AG04449 (cell line): ENCODE data around the gene FAAP20.

Experiments
- CTCF ChIA-PET: fragments of 350-600 bp; formaldehyde crosslinking; extraction: SDS; loops from one replicate; lab custom pipeline; 2021; ENCODE audit warnings: antibody characterized with exemption; lab: Yijun Ruan, JAX
- POLR2A ChIA-PET: fragments of 400-600, 350-600 bp; formaldehyde crosslinking; extraction: SDS; loops from one replicate; lab custom pipeline; 2020; ENCODE audit warnings: antibody characterized with exemption, inconsistent platforms; lab: Yijun Ruan, JAX
- DNase-seq: peaks from one replicate; pipeline ENCODE4 v3.0.0-alpha.2; 2010; ENCODE audit warnings: low read depth, low spot score
- H3K4me3 ChIP-seq: 2 replicates; pipeline ENCODE4 v1.5.1; 2011; ENCODE audit warnings: low read depth, mild to moderate bottlenecking, control low read depth, low read length
- CTCF ChIP-seq: IDR thresholded peaks from one replicate; pipeline ENCODE4 v1.5.1; 2011; ENCODE audit warnings: mild to moderate bottlenecking, moderate library complexity, low read length, control low read depth, inconsistent platforms; ENCODE audit not compliant: insufficient read depth; ENCODE audit errors: missing control alignments

FAAP20 gene

GRCh38 chr1:2172551-2173146 lies 21.9 kb downstream of the FAAP20 start:
- ChIA-PET POLR2A (no interaction called here), CTCF (interaction anchor here (0.6 to 5.1 kb wide), 11 partner anchors 9 to 228 kb away, joined by 3 to 50 read pairs (median 19); no protein-coding TSS in a partner anchor)
- no peak for DNase-seq
- no peak overlapping the region for H3K4me3 ChIP-seq
- TF ChIP-seq CTCF = no peak

- ChIA-PET POLR2A (no interaction called here), CTCF (interaction anchor here (1.1 to 1.7 kb wide), 2 partner anchors 32 to 34 kb away, joined by 3 to 9 read pairs; no protein-coding TSS in a partner anchor)
- H3K4me3 ChIP-seq = no peak overlapping the region
- no peak for DNase-seq
- no peak for TF ChIP-seq CTCF
Measured at GRCh38 chr1:2172012-2172411, 22.6 kb downstream of the FAAP20 start.

GRCh38 chr1:2170211-2170610 lies 24.4 kb downstream of the FAAP20 start:
- no peak for TF ChIP-seq CTCF
- no peak overlapping the region for H3K4me3 ChIP-seq
- ChIA-PET POLR2A (no interaction called here), CTCF (interaction anchor here (0.7 kb wide), 1 partner anchor 30 kb away, joined by 3 read pairs; no protein-coding TSS in a partner anchor)
- DNase-seq = no peak

- POLR2A ChIA-PET = no interaction called here
- DNase-seq = no peak
- CTCF ChIA-PET = no interaction called here
- H3K4me3 ChIP-seq = no peak overlapping the region
- no peak for TF ChIP-seq CTCF
Measured at GRCh38 chr1:2169200-2169836, 25.3 kb downstream of the FAAP20 start.

GRCh38 chr1:2168535-2168934 lies 26.0 kb downstream of the FAAP20 start:
- TF ChIP-seq CTCF = no peak
- ChIA-PET CTCF (no interaction called here), POLR2A (no interaction called here)
- H3K4me3 ChIP-seq = no peak overlapping the region
- no peak for DNase-seq

GRCh38 chr1:2168090-2168489 lies 26.5 kb downstream of the FAAP20 start:
- no peak for TF ChIP-seq CTCF
- CTCF ChIA-PET = no interaction called here
- no peak overlapping the region for H3K4me3 ChIP-seq
- no peak for DNase-seq
- POLR2A ChIA-PET = no interaction called here
